B cell (primary cell): Measurements from ENCODE around the gene R3HDM4. TPM values are rescaled to one million over a fixed set of nuclear protein-coding genes. Genes with fewer than 3 reads are reported as not detected.
A peak's percentile ranks its signal among the peaks of the same experiment; 100 is the strongest.

Source experiments
- ATAC-seq: fragments of 200-7000 bp; cut with Tn5 transposase; one replicate; pipeline ENCODE4 v1.10.0; 2021; ENCODE audit warnings: low read depth, mild to moderate bottlenecking, moderate number of reproducible peaks, moderate library complexity
- CTCF ChIA-PET: fragments of 350-600 bp; sonication (Branson Sonifier 250); formaldehyde crosslinking; loops from one replicate; lab custom pipeline; 2021; ENCODE audit warnings: antibody characterized with exemption, inconsistent platforms; lab: Charles Lee
- POLR2A ChIA-PET: fragments of 350-600 bp; sonication (Branson Sonifier 250); formaldehyde crosslinking; loops from one replicate; lab custom pipeline; 2021; ENCODE audit warnings: antibody characterized with exemption; lab: Charles Lee
- DNase-seq: peaks from one replicate; pipeline ENCODE4 v3.0.0; 2013
- H2AFZ ChIP-seq: 2 replicates; pipeline ENCODE4 v1.6.1; 2012; ENCODE audit warnings: mild to moderate bottlenecking, low read depth, low read length; ENCODE audit not compliant: insufficient read depth, poor library complexity, severe bottlenecking
- H3K27ac ChIP-seq, 2 donors: 1 replicate in 1 of 2; 2 replicates in 1 of 2; pipeline ENCODE4 v1.5.1; 2012 to 2013; ENCODE audit warnings: low read length in 2 of 2, mild to moderate bottlenecking in 2 of 2, moderate library complexity in 1 of 2
- H3K27me3 ChIP-seq, 4 experiments: fragments of 200-600 bp in 1 of 4; sonication (generic) in 1 of 4; replicated peaks in 1 of 4; 1 replicate in 2 of 4; 2 replicates in 2 of 4; pipeline versions ENCODE4 v1.6.1 to v1.7.0; 2013 to 2016; ENCODE audit warnings: low read length in 3 of 4, mild to moderate bottlenecking in 2 of 4, mixed read lengths in 1 of 4, moderate library complexity in 1 of 4; ENCODE audit not compliant: insufficient read depth in 4 of 4, control insufficient read depth in 3 of 4; ENCODE audit errors: control extremely low read depth in 1 of 4
- H3K36me3 ChIP-seq, 2 experiments: replicated peaks in 1 of 2; 1 replicate in 1 of 2; 2 replicates in 1 of 2; pipeline versions ENCODE4 v1.6.1 to v1.7.1; 2013; ENCODE audit warnings: low read length in 1 of 2; ENCODE audit not compliant: insufficient read depth in 2 of 2, control insufficient read depth in 1 of 2; ENCODE audit errors: control extremely low read depth in 1 of 2, extremely low read depth in 1 of 2
- H3K4me1 ChIP-seq, 2 donors: fragments of 200-600 bp in 1 of 2; sonication (generic) in 1 of 2; 1 replicate in 1 of 2; 2 replicates in 1 of 2; pipeline versions ENCODE4 v1.5.1 to v1.6.1; 2013 to 2017; ENCODE audit warnings: low read length in 2 of 2; ENCODE audit not compliant: control insufficient read depth in 2 of 2, insufficient read depth in 2 of 2
- H3K4me2 ChIP-seq: replicated peaks from 2 replicates; pipeline ENCODE3; 2012; ENCODE audit warnings: mild to moderate bottlenecking, low read depth, low read length; ENCODE audit not compliant: poor library complexity, severe bottlenecking
- H3K4me3 ChIP-seq, 5 experiments: fragments of 200-600 bp in 1 of 5; sonication (generic) in 1 of 5; 1 replicate in 3 of 5; 2 replicates in 2 of 5; pipeline versions ENCODE4 v1.5.1 to v1.7.0; 2011 to 2016; ENCODE audit warnings: low read length in 4 of 5, mild to moderate bottlenecking in 4 of 5, low read depth in 2 of 5, control low read depth in 1 of 5, moderate library complexity in 1 of 5; ENCODE audit not compliant: insufficient read depth in 1 of 5; ENCODE audit errors: control extremely low read depth in 1 of 5, extremely low read depth in 1 of 5
- H3K79me2 ChIP-seq: fragments of 200-600 bp; sonication (generic); one replicate; pipeline ENCODE4 v1.6.0; 2016; ENCODE audit warnings: low read length; ENCODE audit not compliant: control insufficient read depth, insufficient read depth
- H3K9ac ChIP-seq: fragments of 200-600 bp; sonication (generic); 2 replicates; pipeline ENCODE4 v1.6.1; 2017; ENCODE audit warnings: mild to moderate bottlenecking, low read length, moderate library complexity
- H3K9me3 ChIP-seq, 3 donors: one replicate each; pipeline versions ENCODE4 v1.6.1 to v1.7.1; 2013; ENCODE audit warnings: low read length in 2 of 3; ENCODE audit not compliant: control insufficient read depth in 2 of 3, insufficient read depth in 1 of 3; ENCODE audit errors: control extremely low read depth in 1 of 3
- H4K20me1 ChIP-seq: 2 replicates; pipeline ENCODE4 v1.6.0; 2012; ENCODE audit warnings: mild to moderate bottlenecking, low read length; ENCODE audit not compliant: insufficient read depth, control insufficient read depth, poor library complexity, severe bottlenecking
- H3K27ac Mint-ChIP-seq: one replicate; pipeline ENCODE4 v1.8.0; 2021; ENCODE audit warnings: mixed read lengths
- H3K27me3 Mint-ChIP-seq: one replicate; pipeline ENCODE4 v1.8.0; 2021; ENCODE audit warnings: mixed read lengths
- H3K4me1 Mint-ChIP-seq: one replicate; pipeline ENCODE4 v1.8.0; 2021; ENCODE audit warnings: mixed read lengths
- H3K4me3 Mint-ChIP-seq: one replicate; pipeline ENCODE4 v1.8.0; 2021; ENCODE audit warnings: mixed read lengths
- H3K9me3 Mint-ChIP-seq: one replicate; pipeline ENCODE4 v1.8.0; 2022; ENCODE audit warnings: mixed read lengths; ENCODE audit not compliant: insufficient read depth
- CTCF ChIP-seq: fragments of 200-600 bp; IDR thresholded peaks from one replicate; pipeline ENCODE4 v1.8.0; 2022; ENCODE audit warnings: antibody characterized with exemption, mild to moderate bottlenecking
- EZH2 ChIP-seq: IDR thresholded peaks from 2 replicates; pipeline ENCODE4 v1.6.1; 2012; ENCODE audit warnings: borderline replicate concordance, low read depth, mild to moderate bottlenecking, moderate library complexity, low read length; ENCODE audit not compliant: insufficient read depth, poor library complexity, severe bottlenecking
- WGBS: methylation state at CpG from one replicate; pipeline ENCODE4 v1.1.5; 2013; ENCODE audit warnings: missing lambda C conversion rate; ENCODE audit not compliant: insufficient coverage; 5-methylcytosine and 5-hydroxymethylcytosine counted together
- intact Hi-C: fragments of 100-400 bp; cut with micrococcal nuclease; formaldehyde crosslinking; loops from one replicate; pipeline ENCODE4 v1.10.0; 2022
- polyA plus RNA-seq: library from polyadenylated mRNA; depleted of rRNA; stranded (reverse); fragments of >200 nt; gene quantifications from 2 replicates; pipeline ENCODE4 v1.2.3, GENCODE V29; 2012
- total RNA-seq, 2 donors: library from RNA; stranded (reverse); fragments of 120-200 nt in 1 of 2; gene quantifications; 1 replicate in 1 of 2; 2 replicates in 1 of 2; pipeline versions ENCODE4 v1.2.3 to v1.2.4, GENCODE V29; 2013 to 2022

Gene R3HDM4
- total and polyA plus RNA-seq, 2 donors (not counting 1 experiment from before 2014, with no cell fraction given), result 168 to 176 TPM

- no peaks in the 10 kb centered on the region for H3K9me3 Mint-ChIP-seq
Observed at GRCh38 chr19:871446-872265, 41.4 kb downstream of the R3HDM4 start.

More at GRCh38 chr19:871446-872265, 41.4 kb downstream of the R3HDM4 start:
- no peaks in the 10 kb centered on the region for H3K27me3 ChIP-seq
- H3K36me3 ChIP-seq, result peaks cover 0 to 17% of the 10 kb centered on the region in 2 experiments
- H3K9ac ChIP-seq, result peak overlapping the region; percentile 49
- H3K27me3 Mint-ChIP-seq, result no peaks in the 10 kb centered on the region
- H3K4me1 Mint-ChIP-seq, result peaks cover 9% of the 10 kb centered on the region
- peaks cover 0 to 5% (median 0%) of the 10 kb centered on the region in 3 donors for H3K9me3 ChIP-seq
- peak overlapping the region; percentile 50 for H3K27ac Mint-ChIP-seq
- no peak for ATAC-seq
- ChIA-PET CTCF (no interaction called here), POLR2A (interaction anchor here (0.7 kb wide), 1 partner anchor 104 kb away, joined by 9 read pairs; no protein-coding TSS in a partner anchor)
- no peak for TF ChIP-seq EZH2
- no peak for TF ChIP-seq CTCF
- peak overlapping the region in 2 of 5 experiments; percentile 45 to 60 for H3K4me3 ChIP-seq
- peak overlapping the region; percentile 38 to 45 for H3K27ac ChIP-seq
- peaks cover 8 to 17% of the 10 kb centered on the region in 2 donors for H3K4me1 ChIP-seq
- H4K20me1 ChIP-seq, result peaks cover 7% of the 10 kb centered on the region
- peak overlapping the region; percentile 72 for H3K4me2 ChIP-seq
- intact Hi-C loops, result no loop called here
- 95% methylated on average over 18 of the region's 33 CpGs for WGBS
- no peak overlapping the region for H2AFZ ChIP-seq
- no peaks in the 10 kb centered on the region for H3K79me2 ChIP-seq
- H3K4me3 Mint-ChIP-seq, result no peak overlapping the region
- DNase-seq, result peak; percentile 73
